K562 (cell line): ENCODE results near the gene LPAR6.

Experiments
- ETS1 ChIP-seq: conservative IDR thresholded peaks from 2 replicates; pipeline ENCODE4 v1.6.1; 2011; ENCODE audit warnings: low read depth, mild to moderate bottlenecking, low read length; ENCODE audit not compliant: control insufficient read depth
- PML ChIP-seq: IDR thresholded peaks from 2 replicates; pipeline ENCODE4 v1.6.1; 2012; ENCODE audit warnings: low read length, inconsistent platforms
- POLR2AphosphoS5 ChIP-seq: IDR thresholded peaks from 2 replicates; pipeline ENCODE4 v1.6.1; 2011; ENCODE audit warnings: mild to moderate bottlenecking, low read depth, low read length, moderate library complexity; ENCODE audit not compliant: control insufficient read depth, insufficient read depth
- USF2 ChIP-seq: sonication (generic); formaldehyde crosslinking; IDR thresholded peaks from 2 replicates; pipeline ENCODE4 v1.5.0; 2020; ENCODE audit warnings: missing genetic modification reagents
- ZNF785 ChIP-seq: fragments of 250-450 bp; sonication (Bioruptor Pico); IDR thresholded peaks from 2 replicates; pipeline ENCODE4 v1.4.0; 2020; ENCODE audit warnings: mild to moderate bottlenecking
- TF ChIP-seq, protein P1 (sequence below), 3 experiments: IDR thresholded peaks in 2 of 3; conservative IDR thresholded peaks in 1 of 3; 2 replicates each; pipeline ENCODE4 v1.5.1; 2011 to 2012; ENCODE audit warnings: low read length in 3 of 3, mild to moderate bottlenecking in 3 of 3, control low read depth in 2 of 3, improper control_type of control experiment in 1 of 3, inconsistent platforms in 1 of 3, low read depth in 1 of 3, mixed read lengths in 1 of 3, moderate library complexity in 1 of 3; ENCODE audit not compliant: insufficient read depth in 2 of 3

DNA sequence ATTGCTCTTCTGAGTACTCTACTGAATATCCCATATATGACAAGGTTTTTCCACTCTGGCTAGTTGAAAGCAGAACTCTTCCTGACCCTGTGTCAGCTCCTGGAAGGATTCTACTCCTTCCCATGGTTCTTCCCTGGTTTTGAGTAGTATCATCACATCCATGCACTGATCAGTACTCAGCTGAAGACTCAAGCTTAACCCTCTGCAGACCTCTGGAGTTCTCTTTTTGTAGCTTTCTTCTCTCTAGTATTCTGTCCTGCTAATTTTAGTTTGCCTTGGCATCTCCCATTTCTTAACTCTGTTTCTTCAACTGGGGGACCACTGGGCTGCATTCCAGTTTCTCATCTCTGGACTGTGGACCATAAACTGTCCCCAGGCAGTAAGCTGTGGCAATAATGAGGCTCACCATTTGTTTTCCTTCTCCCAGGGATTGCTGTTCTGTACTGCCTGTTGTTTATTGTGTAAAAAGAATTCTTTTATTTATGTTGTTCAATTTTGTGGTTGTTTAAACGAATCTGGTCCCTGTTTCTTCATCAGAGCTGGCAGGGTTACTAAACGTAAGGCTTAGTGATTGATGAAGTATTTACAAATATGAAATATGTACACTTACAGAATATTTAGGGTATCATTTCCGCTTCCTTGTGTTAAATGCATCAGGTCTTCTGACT lies 19.7 kb downstream of the LPAR6 start:
- TF ChIP-seq ETS1 (no peak), USF2 (CRISPR knock-in tag) (no peak), ZNF785 (no peak), PML (no peak), POLR2AphosphoS5 (no peak)
- TF ChIP-seq, protein P1, sequence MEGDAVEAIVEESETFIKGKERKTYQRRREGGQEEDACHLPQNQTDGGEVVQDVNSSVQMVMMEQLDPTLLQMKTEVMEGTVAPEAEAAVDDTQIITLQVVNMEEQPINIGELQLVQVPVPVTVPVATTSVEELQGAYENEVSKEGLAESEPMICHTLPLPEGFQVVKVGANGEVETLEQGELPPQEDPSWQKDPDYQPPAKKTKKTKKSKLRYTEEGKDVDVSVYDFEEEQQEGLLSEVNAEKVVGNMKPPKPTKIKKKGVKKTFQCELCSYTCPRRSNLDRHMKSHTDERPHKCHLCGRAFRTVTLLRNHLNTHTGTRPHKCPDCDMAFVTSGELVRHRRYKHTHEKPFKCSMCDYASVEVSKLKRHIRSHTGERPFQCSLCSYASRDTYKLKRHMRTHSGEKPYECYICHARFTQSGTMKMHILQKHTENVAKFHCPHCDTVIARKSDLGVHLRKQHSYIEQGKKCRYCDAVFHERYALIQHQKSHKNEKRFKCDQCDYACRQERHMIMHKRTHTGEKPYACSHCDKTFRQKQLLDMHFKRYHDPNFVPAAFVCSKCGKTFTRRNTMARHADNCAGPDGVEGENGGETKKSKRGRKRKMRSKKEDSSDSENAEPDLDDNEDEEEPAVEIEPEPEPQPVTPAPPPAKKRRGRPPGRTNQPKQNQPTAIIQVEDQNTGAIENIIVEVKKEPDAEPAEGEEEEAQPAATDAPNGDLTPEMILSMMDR (IDR thresholded peaks at IDR 0.05 in 2 of 3, conservative IDR thresholded peaks at IDR 0.05 in 1 of 3; ENCODE audit: insufficient read depth in 2 of 3, low read depth in 1 of 3, low read length in 3 of 3): no peak
